Sigmoid colon (tissue), 7 donors: ENCODE data around the gene CCDC57. TPM values are rescaled to one million over a fixed set of nuclear protein-coding genes. Genes with fewer than 3 reads are reported as not detected.
"Not testable (repeated sequence)": the region's sequence is repeated elsewhere in the genome, so short reads cannot be mapped to it uniquely, and the experiment has no call there.

ENCODE experiments used
- DNase-seq: peaks from one replicate; pipeline ENCODE4 v3.0.0-alpha.2; 2019
- H3K27ac ChIP-seq, 4 donors: fragments of 200-600 bp; sonication (generic); one replicate each; pipeline ENCODE4 v1.5.1; 2016 to 2019; ENCODE audit warnings: mild to moderate bottlenecking in 1 of 4
- H3K27me3 ChIP-seq, 3 donors: fragments of 200-600 bp; sonication (generic); one replicate each; pipeline ENCODE4 v1.5.1; 2019; ENCODE audit warnings: mild to moderate bottlenecking in 1 of 3
- H3K36me3 ChIP-seq, 4 donors: fragments of 200-600 bp; sonication (generic); one replicate each; pipeline ENCODE4 v1.5.1; 2016 to 2019
- H3K4me1 ChIP-seq, 4 donors: fragments of 200-600 bp; sonication (generic); one replicate each; pipeline ENCODE4 v1.5.1; 2017 to 2019
- H3K4me3 ChIP-seq, 4 donors: fragments of 200-600 bp; sonication (generic); one replicate each; pipeline ENCODE4 v1.5.1; 2017 to 2019; ENCODE audit warnings: mild to moderate bottlenecking in 2 of 4, moderate library complexity in 1 of 4
- H3K9me3 ChIP-seq, 4 donors: fragments of 200-600 bp in 3 of 4; sonication (generic) in 3 of 4; one replicate each; pipeline versions ENCODE4 v1.5.1 to v1.6.1; 2013 to 2019
- EP300 ChIP-seq, 4 donors: sonication (generic); formaldehyde crosslinking; IDR thresholded peaks; one replicate each; pipeline ENCODE4 v1.6.1; 2017; ENCODE audit warnings: antibody characterized with exemption in 4 of 4
- POLR2A ChIP-seq, 2 donors: fragments of 450-650 bp; IDR thresholded peaks; one replicate each; pipeline ENCODE4 v1.6.1; 2016; ENCODE audit warnings: antibody characterized with exemption in 2 of 2, mild to moderate bottlenecking in 2 of 2, moderate library complexity in 2 of 2
- POLR2AphosphoS5 ChIP-seq, 4 donors: sonication (generic); formaldehyde crosslinking; IDR thresholded peaks; one replicate each; pipeline ENCODE4 v1.6.1; 2017; ENCODE audit warnings: antibody characterized with exemption in 4 of 4
- WGBS, 2 donors: extraction: QIAGEN DNeasy Blood & Tissue Kit; methylation state at CpG; one replicate each; pipeline ENCODE4 v1.1.7; 2013; 5-methylcytosine and 5-hydroxymethylcytosine counted together
- intact Hi-C: fragments of 100-400 bp; cut with DNase I; formaldehyde crosslinking; loops from one replicate; pipeline ENCODE4 v1.15.1; 2023
- polyA plus RNA-seq, 3 donors: library from polyadenylated mRNA; stranded (reverse); fragments of 200-250 nt; gene quantifications; one replicate each; pipeline ENCODE4 v1.2.3, GENCODE V29; 2013
- total RNA-seq, 4 donors: library from RNA; depleted of rRNA; stranded (reverse); fragments of >200 nt; gene quantifications; one replicate each; pipeline ENCODE4 v1.1.0, GENCODE V29; 2016
- TF ChIP-seq, protein P1 (sequence below), 4 experiments: fragments of 450-650 bp in 3 of 4; fragments of 200-600 bp in 1 of 4; IDR thresholded peaks; one replicate each; pipeline ENCODE4 v1.5.1; 2016 to 2019; ENCODE audit warnings: antibody characterized with exemption in 4 of 4, mild to moderate bottlenecking in 3 of 4, moderate library complexity in 2 of 4
- donor health status: healthy with polysubstance abuse.
- donor health status: Bipolar disorder and iron deficiency.
- donor health status: healthy.

Gene CCDC57
- total and polyA plus RNA-seq, 7 donors: 13.3 to 47.8 (median 24.4) TPM

DNA sequence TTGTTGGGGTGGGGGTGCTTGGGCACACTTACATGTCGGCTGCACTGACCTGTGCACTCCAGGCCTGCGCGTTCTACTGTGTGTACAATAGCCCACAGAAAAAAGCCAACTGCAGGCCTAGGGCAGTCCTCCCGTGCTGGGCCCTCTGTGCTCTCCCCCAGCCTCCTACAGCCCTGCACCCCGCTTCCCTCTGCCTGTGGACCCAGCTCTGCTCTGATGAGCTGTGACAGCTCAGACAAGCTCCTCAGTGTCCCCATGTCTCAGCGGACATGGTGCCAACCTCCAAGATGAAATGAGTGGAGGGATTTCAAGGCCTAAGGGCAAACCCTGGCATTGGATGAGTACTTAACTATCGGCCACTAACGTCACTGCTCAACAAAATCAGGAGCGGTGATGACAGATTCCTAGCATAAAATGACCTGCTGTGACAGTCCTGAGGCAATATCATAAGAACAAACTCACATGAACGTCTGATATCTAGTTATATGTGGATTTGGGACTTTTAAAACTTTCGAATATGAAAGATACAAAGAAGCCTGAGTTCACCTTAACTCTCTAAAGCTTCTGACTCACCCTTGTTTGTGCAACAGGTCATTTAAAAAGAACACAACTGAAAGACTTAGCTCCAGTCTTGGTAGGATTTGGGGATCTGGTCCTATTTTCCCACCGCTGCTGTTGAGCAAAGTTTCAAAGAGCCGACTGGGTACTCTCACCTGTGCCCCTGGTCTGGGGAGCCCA is 34.7 kb downstream of the CCDC57 start:
- no peak for DNase-seq
- Histone ChIP-seq H3K4me3 (no peak overlapping the region), H3K27me3 (no peaks in the 10 kb centered on the region), H3K27ac (no peak overlapping the region), H3K9me3 (no peaks in the 10 kb centered on the region), H3K36me3 (peaks cover 0 to 45% (median 3%) of the 10 kb centered on the region in 4 donors), H3K4me1 (no peaks in the 10 kb centered on the region)
- 94 to 95% methylated on average over 13 of the region's 13 CpGs for WGBS, 2 donors
- intact Hi-C loops: no loop called here
- TF ChIP-seq POLR2AphosphoS5 (IDR thresholded peaks at IDR 0.05) (no peak), POLR2A (IDR thresholded peaks at IDR 0.05) (no peak), EP300 (IDR thresholded peaks at IDR 0.05) (no peak)
- TF ChIP-seq, protein P1, sequence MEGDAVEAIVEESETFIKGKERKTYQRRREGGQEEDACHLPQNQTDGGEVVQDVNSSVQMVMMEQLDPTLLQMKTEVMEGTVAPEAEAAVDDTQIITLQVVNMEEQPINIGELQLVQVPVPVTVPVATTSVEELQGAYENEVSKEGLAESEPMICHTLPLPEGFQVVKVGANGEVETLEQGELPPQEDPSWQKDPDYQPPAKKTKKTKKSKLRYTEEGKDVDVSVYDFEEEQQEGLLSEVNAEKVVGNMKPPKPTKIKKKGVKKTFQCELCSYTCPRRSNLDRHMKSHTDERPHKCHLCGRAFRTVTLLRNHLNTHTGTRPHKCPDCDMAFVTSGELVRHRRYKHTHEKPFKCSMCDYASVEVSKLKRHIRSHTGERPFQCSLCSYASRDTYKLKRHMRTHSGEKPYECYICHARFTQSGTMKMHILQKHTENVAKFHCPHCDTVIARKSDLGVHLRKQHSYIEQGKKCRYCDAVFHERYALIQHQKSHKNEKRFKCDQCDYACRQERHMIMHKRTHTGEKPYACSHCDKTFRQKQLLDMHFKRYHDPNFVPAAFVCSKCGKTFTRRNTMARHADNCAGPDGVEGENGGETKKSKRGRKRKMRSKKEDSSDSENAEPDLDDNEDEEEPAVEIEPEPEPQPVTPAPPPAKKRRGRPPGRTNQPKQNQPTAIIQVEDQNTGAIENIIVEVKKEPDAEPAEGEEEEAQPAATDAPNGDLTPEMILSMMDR (IDR thresholded peaks at IDR 0.05): no peak

DNA sequence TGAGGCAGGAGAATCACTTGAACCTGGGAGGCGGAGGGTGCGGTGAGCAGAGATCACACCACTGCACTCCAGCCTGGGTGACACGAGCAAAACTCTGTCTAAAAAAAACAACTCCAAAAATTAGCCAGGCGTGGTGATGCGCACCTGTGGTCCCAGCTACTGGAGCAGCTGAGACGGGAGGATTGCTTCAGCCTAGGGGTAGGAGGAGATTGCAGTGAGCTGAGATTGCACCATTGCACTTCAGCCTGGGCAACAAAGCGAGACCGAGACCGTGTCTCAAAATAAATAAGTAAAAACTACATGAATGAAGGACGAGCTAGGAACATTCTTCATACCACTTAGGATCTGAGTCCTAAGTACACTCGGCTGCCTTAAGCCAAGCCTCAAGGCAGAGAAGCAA is 35.4 kb downstream of the CCDC57 start:
- no peak for DNase-seq
- Histone ChIP-seq H3K4me3 (no peak overlapping the region), H3K27me3 (no peaks in the 10 kb centered on the region), H3K9me3 (no peaks in the 10 kb centered on the region), H3K4me1 (no peaks in the 10 kb centered on the region), H3K27ac (no peak overlapping the region), H3K36me3 (peaks cover 0 to 48% (median 3%) of the 10 kb centered on the region in 4 donors)
- TF ChIP-seq EP300 (IDR thresholded peaks at IDR 0.05) (no peak), POLR2AphosphoS5 (IDR thresholded peaks at IDR 0.05) (no peak), POLR2A (IDR thresholded peaks at IDR 0.05) (no peak)
- TF ChIP-seq, protein P1 (IDR thresholded peaks at IDR 0.05): no peak
- intact Hi-C loops: no loop called here
- 92 to 93% methylated on average over 11 of the region's 11 CpGs for WGBS, 2 donors

DNA sequence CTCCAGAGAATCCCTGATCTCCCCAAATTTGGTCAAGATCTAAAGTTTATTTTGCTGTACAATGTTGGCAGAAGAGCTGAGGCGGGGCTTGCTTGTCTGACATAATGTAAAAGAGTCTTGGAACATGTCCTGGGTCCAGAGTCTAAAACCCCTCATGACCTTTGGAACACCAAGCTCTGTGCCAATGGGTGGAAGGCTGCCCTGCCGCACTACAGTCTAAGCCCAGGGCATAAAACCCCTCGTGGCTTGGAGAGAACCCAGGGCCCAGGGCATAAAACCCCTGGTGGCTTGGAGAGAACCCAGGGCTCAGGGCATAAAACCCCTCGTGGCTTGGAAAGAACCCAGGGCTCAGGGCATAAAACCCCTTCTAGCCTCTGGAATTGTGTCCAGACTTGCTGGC is 36.7 kb downstream of the CCDC57 start:
- no peaks in the 10 kb centered on the region for H3K27me3 ChIP-seq
- H3K9me3 ChIP-seq: no peaks in the 10 kb centered on the region
- peaks cover 0 to 52% (median 7%) of the 10 kb centered on the region in 4 donors for H3K36me3 ChIP-seq
- intact Hi-C loops: no loop called here
- no peaks in the 10 kb centered on the region for H3K4me1 ChIP-seq
- H3K4me3 ChIP-seq: no peak overlapping the region
- no peak for DNase-seq
- 38 to 65% methylated on average over 4 of the region's 4 CpGs for WGBS, 2 donors
- no peak overlapping the region for H3K27ac ChIP-seq
- TF ChIP-seq EP300 (IDR thresholded peaks at IDR 0.05) (no peak), POLR2A (IDR thresholded peaks at IDR 0.05) (no peak), POLR2AphosphoS5 (IDR thresholded peaks at IDR 0.05) (no peak)
- TF ChIP-seq, protein P1 (IDR thresholded peaks at IDR 0.05): no peak

DNA sequence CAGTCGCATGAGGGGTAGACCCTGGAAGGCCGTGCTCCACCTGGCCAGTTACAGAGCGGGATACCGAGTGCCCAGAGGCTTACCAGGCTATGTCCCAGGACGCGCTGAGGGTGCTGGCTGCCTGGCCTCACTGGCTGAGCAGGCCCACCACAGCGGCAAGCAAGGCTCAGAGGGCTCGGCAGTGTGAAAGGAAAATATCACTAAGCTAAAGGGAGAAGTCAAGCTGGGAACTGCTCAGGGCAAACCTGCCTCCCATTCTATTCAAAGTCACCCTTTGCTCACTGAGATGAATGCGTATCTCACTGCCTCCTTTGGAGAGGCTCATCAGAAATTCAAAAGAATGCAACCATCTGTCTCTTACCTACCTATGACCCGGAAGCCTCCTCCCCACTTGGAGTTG is 37.4 kb downstream of the CCDC57 start:
- Histone ChIP-seq H3K27me3 (no peaks in the 10 kb centered on the region), H3K36me3 (peaks cover 0 to 53% (median 7%) of the 10 kb centered on the region in 4 donors), H3K4me1 (no peaks in the 10 kb centered on the region), H3K4me3 (no peak overlapping the region), H3K9me3 (no peaks in the 10 kb centered on the region), H3K27ac (no peak overlapping the region)
- intact Hi-C loops: no loop called here
- no peak for DNase-seq
- WGBS, 2 donors: 95 to 96% methylated on average over 10 of the region's 10 CpGs
- no peak for TF ChIP-seq POLR2A (IDR thresholded peaks at IDR 0.05)
- TF ChIP-seq, protein P1 (IDR thresholded peaks at IDR 0.05): no peak
- no peak for TF ChIP-seq POLR2AphosphoS5 (IDR thresholded peaks at IDR 0.05)
- TF ChIP-seq EP300 (IDR thresholded peaks at IDR 0.05): no peak

DNA sequence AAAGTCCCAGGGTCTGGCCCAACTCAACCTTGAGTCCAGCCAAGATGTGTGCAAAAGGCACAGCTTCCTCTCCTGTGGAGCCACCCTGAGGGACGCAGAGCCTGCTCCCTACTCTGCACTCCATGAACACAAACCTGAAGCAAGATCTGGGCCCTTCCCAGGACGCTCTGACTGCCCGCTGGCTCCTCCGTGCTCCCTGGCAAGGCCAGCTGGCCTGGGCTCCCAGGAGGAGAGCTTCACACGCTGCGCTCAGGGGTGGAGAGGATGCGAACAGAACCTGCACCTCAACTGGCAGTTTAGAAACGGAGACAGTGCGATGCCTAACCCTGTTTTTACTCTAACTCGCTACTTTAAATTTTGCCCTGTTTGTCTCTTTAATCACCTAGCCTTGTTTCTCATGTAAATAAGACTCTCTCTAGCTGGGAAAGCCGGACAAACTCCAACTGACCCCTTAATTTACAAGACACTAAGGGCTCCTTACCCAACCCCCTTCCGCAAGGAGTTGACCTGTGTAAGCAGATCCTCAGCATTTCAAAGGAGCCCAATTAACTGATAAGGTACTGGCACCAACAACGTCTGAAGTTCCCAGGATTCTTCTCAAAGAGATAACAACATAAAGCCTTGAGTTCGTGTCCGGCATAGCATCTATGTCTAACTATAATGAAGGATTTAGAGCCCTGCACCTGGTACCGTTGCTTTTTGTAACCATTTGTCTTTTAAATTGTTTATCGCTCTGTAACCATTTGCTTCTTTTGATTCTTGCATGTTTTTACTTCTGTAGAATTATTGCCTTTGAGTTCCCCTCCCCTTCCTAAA is 38.4 kb downstream of the CCDC57 start:
- H3K27me3 ChIP-seq, H3K4me1 ChIP-seq, DNase-seq, H3K9me3 ChIP-seq, intact Hi-C loops, H3K4me3 ChIP-seq, H3K27ac ChIP-seq: not testable (repeated sequence)
- H3K36me3 ChIP-seq: peaks cover 0 to 50% (median 7%) of the 10 kb centered on the region in 4 donors
- 89 to 91% methylated on average over 17 of the region's 17 CpGs for WGBS, 2 donors
